ENCODE measurements around the gene LCNL1.

Gene LCNL1

DNA sequence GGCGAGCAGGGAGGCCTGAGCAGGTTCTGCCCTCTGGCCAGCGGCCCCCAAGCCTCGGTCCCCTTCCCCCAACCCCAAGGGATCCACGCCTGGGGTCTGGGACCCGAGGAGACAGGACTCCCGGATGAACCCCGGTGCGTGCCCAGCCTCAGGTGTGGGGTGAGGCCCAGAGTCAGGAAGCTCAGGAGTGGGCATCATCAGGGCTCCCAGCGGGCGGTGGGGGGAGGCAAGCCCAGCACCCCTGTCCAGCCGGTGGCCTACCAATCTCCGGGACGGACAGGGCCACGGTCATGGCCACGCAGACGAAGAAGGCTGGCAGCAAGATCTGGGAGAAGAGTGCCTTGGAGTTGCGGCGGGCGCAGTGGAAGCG is 30.8 kb downstream of the LCNL1 start:
- DNase-seq, result no peak

DNA sequence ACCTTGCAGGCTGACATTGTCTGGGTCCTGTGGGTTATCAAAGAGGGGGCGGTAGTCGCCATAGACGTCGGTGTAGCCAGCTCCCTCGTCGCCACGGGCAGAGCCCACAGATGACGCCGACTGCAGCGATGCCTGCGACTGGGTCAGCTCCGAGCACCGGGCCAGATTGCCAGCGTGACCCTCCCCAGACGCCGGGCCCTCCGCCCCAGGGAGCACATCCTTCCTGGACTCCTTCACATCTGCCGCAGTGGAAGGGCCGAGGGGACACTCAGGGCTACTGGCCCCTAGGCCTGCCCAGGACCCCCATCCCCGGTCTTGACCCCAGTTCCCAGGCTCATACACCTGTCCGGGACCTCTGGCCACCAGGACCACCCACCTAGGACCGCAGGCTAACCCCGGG is 31.4 kb downstream of the LCNL1 start:
- DNase-seq, result no peak

DNA sequence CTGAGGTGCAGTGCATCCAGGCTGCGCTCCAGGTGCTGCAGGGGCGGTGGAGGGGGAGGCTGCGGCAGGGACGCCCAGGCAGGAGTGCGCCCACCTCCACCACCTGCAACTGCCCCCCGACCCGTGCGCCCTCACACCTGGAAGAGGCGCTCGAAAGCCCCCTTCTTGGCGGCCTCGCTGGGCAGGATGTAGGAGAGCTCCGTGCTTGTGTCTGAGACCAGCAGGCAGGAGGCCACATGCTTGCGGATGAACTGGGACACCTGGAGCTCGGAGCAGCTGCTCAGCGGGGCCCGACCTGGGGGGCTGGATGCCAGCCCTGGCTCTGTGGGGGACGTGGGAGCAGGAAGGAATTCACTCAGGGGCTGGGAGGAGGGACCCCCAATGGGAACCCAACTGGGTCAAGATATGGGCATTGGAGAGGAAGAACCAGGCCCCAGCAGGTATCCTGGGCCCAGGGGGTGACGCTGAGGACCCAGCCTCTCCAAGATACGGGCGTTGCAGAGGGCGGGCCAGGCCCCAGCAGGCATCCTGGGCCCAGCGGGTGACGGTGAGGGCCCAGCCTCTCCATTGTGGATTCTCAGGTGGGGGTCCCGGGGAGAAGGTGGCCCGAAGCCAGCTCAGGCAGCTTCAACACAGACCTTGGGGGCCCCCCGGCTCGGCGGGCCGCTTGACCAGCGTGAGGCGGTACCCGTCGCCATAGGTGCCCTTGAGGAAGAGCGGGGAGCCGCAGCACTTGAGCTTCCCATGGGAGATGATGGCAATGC is 32.2 kb downstream of the LCNL1 start:
- DNase-seq, result no peak

DNA sequence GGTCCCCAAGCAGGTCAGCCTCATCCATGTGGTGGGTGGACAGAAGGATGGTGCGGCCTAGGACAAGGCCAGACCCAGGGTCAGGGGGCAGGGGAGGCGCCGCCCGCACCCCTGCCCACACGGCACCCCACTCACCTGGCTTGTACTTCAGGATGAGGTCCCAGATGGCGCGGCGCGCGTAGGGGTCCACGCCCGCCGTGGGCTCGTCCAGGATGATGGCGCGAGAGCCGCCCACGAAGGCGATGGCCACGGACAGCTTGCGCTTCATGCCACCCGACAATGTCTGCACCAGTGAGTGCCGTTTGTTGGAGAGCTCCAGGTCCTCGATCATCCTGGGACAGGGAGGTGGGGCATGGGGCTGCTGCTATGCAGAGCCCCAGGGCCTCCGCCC is 32.7 kb downstream of the LCNL1 start:
- DNase-seq, result no peak

GRCh38 chr9:137015976-137016375 is 33.2 kb downstream of the LCNL1 start:
- no peak for DNase-seq

GRCh38 chr9:137016436-137016835 is 33.6 kb downstream of the LCNL1 start:
- no peak for DNase-seq

GRCh38 chr9:137017071-137017470 is 34.3 kb downstream of the LCNL1 start:
- DNase-seq, result no peak

DNA sequence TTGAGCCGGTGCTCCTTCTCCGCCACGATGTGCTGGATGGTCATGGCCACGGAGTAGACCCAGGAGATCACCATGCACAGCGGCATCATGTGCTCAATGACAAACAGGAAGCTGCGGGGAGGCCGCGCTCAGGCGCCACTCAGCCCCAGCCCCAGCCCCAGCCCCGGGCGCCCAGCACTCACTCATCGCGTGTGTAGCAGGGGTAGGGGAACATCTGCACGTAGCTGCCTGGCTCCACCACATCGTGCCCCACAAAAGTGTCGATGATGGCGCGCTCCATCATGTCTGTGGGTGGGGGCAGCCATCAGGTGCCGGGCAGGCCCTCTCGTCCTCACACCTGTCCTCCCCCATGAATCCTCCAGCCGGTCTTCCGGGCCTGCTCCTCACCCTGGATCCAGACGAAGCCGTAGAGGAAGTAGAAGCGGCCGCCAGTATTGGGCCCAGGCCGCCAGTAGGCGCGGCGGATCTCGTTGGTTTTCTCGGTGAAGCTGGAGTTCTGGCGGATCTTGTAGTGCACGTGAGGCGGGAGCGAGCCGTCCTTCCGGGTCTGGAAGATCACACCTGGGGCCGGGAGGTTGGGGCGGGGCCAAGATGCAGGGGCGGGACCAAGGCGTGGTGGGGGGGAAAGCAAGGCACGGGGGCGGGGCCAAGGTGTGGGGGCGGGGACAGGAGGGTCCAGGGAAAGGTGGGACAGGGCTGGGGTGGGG is 35.2 kb downstream of the LCNL1 start:
- DNase-seq, result no peak

- no peak for DNase-seq
These were observed 36.2 kb downstream of the LCNL1 start for GRCh38 chr9:137018761-137019559.

GRCh38 chr9:137019891-137020683 is 37.3 kb downstream of the LCNL1 start:
- DNase-seq, result no peak

DNA sequence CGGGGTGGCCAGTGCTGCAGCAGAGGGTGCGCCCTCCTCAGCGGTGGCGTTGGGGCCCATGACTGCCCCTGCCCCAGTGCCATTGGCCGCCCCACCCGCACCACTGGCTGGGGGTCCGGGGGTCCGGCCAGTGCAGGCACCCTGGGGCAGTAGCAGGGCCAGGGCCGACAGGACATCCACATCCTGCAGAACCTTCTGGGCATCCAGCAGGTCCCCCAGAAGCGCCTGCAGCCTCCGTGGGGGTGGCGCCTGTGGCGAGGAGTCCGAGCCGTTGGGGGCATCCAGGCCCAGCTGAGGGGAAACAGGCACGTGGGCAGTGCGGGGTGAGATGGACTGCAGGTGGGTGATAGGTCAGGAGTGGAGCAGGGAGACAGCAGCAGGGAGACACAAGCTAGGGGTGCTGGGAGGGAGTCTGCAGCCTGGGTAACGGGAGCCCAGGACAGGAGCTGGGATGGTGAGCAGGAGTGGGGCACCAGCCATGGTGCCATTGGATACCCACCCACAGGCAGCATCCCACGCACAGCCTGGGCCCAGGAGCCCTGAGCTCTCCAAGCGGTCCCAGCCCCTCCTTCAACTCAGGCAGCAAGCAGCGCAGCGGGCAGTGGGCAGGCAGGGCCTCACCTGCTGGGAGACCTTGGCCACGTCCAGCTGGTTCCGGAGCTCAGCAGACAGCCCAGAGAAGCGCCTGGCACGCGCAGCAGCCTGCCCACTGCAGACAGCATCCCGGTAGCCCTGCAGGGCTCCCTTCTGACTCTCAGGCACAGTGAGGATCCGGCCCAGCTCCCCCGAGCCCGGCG is 38.2 kb downstream of the LCNL1 start:
- no peak for DNase-seq

GRCh38 chr9:137021568-137021978 is 38.8 kb downstream of the LCNL1 start:
- no peak for DNase-seq

DNA sequence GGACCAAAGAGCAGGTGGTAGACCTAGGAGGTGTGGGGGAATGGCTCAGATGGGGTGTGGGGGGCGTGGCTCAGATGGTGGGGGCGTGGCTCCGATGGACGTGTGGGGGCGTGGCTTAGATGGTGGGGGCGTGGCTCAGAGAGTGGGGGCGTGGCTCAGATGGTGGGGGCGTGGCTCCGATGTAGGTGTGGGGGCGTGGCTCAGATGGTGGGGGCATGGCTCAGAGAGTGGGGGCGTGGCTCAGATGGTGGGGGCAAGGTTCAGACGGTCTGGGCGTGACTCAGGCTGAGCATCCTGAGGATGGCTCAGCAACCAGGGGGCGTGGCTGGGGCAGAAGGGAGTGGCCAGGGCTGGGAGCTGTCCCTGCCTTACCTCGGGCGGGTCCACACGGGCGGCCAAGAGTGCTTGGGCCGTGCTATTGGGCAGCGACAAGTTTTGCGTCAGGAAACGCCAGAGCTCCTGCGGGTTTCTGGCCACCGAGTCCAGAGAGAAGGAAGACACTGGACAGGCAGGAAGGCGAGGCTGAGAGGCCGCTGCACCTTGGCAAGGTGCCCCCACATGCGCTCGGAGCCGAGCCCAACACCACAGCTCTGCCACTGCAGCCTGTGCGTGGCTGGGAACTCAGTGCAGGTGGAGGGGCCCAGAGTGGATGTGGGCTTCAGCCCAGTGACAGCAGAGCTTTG is 39.3 kb downstream of the LCNL1 start:
- DNase-seq, result no peak

DNA sequence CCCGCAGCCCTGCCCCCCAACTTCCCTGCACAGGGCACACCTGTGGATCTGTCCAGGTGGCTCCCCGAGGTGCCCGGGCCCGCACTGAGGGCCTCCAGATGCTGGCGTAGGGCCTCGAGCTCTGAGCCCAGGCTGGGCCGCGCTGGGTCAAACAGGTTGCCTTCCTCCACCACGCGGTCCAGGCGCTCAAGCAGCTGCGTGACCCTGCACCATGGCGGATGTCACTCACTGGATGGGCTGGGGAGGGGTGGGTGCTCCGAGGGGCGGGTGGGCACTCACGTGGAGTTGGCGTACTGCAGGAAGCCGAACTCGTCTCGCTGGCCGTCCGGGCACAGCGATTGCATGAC is 39.8 kb downstream of the LCNL1 start:
- no peak for DNase-seq

DNA sequence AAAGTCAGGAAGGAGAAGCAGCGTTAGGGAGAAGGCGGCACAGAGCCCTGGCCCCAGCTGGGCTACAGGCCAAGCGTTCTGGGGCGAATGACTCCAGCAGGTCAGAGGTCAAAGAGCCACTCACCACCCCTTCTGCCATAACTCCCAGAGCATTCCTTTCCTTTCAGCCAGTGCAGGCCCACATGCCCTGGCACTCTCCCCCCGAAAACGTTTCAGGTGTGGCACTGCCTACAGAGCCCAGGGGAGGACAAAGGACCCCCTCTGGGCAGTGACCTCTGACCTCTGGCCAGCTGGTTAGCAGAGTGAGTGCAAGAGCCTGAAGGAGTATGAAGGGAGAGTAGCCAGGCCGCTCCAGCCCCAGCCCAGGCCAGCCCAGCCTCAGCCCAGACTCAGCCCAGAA is 40.4 kb downstream of the LCNL1 start:
- DNase-seq, result no peak

GRCh38 chr9:137023583-137023991 is 40.8 kb downstream of the LCNL1 start:
- no peak for DNase-seq

GRCh38 chr9:137025517-137025966 is 42.7 kb downstream of the LCNL1 start:
- DNase-seq, result peak; percentile 59

- DNase-seq, result no peak
These were observed 43.6 kb downstream of the LCNL1 start for GRCh38 chr9:137026384-137026783.

DNA sequence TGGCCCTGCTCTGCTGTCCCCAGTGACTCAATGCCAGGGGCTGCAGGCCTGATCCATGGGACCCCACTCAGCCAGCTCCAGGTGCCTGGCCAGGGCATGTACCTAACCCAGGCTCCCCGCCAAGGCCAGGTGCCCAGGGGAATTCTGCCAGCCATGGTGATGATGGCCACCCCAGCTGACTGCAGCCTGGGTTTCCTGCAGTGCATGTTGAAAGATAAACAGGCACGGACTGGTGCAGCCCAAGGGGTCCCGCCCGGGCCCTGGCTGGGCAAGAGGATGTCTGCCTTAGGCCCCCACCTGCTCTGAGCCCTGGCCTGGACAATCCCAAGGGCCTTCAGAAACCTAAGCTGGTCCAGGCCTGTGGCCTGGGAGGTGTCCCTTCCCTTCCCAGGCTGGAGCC is 44.0 kb downstream of the LCNL1 start:
- no peak for DNase-seq

- DNase-seq, result peak; percentile 4
These were observed 44.8 kb downstream of the LCNL1 start, which contains the start of gene ABCA2 for GRCh38 chr9:137027369-137028262. Gene ABCA2, minus strand, starts transcription at chr9:137028237. Its CDS starts 97 bp downstream, at chr9:137028140.
